ENCODE data around the gene ARMC9.
"Not testable (repeated sequence)": the region's sequence is repeated elsewhere in the genome, so short reads cannot be mapped to it uniquely, and the experiment has no call there.

The ARMC9 gene

DNA sequence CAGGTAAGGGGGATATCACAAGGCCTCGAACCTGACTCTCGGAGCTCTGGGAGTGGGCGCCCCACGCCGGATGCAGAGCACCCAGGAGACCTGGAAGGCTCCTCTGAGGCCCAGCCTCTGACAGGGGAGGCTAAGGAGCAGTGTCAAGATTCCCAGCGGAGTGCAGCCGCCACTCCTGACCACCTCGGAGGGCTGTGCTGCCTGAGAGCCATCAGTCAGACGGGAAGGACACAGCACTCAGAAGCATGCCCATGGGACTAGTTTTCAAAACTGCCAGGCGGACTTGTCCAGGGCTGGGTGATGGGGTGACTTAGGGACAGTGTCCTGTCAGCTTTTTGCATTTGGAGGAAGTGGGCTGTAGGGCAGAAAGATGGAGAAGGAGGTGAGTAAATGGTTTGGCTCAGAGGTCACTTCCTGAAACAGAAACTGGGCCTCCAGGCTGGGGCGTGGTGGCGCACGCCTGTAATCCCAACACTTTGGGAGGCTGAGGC is 162.5 kb downstream of the ARMC9 start:
- no peak for DNase-seq (ENCODE audit: low read depth in 1 of 2, low spot score in 1 of 2)

DNA sequence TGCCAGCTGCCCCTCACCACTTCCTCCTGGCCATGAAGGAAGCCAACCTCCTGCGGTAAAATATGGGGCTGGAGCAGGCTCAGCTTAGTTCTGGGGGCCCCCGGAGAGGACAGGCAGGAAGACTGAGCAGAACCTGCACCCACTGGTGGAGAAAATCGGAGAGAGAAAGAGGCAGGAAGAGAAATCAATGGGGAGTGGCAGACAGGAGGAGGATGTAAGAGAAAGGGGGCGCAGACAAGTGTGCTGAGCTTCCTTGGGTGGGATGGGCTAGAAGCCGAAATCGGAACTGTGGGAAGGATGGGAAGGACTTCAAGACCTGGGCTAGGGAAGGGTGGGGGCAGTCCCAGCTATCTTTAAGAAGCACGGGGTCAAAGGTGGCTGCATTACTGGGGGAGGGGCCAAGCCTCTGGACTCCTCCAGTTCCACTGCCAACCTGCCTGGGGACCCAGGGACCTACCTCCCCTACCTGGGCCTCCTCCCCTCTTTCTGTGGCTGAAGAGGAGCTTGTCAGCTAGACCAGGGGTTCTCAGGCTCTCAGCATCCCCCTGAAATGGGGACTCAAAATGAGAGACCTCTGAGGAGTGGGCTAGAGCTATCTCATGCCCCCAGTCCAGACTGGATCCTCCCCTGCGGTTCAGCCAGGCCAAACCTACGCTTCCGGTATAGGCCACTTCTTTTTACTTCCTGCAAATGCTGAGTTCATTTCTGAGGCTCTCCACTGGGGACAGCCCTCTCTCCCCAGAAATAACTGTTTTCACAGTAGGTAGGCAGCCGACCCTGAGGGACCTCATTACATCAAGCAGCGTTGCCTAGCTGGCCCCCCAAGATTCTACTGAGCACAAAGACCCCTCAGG is 163.5 kb downstream of the ARMC9 start:
- no peak for DNase-seq (ENCODE audit: low read depth in 1 of 2, low spot score in 1 of 2)

DNA sequence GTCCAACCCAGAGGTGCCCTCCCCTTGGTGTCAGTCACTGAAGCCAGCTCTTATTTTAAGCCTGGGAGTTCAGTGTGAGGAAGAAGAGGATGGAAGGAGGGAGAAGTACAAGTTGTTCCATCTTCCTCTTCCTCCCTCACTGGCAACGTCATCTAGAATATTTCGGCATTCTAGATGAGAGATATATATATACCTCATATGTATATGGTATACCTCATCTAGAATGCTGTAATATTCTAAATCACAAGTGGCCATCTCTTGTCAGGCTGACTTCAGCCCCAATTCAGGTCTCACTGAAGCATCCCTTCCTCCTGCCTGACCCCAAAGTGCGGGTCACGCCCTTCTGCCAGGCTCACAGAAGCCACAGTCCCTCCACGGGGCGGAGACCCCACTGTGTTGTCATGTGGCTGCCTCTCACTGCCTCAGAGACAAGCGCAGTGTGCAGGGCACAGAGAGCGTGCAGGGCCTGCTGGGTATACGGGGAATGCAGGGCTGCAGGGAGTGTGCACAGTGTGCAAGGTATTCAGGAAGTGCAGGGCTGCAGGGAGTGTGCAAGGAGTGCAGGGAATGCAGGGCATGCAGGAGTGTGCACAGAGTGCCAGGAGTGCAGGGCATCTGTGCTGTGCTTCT is 164.2 kb downstream of the ARMC9 start:
- DNase-seq (ENCODE audit: low read depth in 1 of 2, low spot score in 1 of 2), result no peak

DNA sequence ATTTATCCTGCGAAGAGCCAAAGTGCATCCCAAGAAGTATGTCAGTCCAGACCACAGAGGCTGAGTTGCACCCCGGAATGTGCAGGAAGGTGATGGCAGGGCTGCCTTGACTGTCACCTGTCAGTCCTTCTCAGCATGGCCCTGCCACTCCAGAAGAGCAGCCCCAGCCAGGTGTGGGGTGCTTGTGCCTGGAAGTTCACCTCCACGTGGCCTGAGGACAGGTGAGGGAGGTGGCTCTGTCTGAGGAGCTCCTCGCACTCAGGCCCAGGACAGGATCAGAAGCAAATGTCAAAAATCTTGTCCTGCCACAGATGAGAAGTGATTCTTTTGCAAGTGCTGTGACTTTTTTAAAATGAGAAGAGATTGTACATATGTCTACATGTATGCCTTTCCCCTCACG is 165.6 kb downstream of the ARMC9 start:
- DNase-seq (ENCODE audit: low read depth in 1 of 2, low spot score in 1 of 2), result no peak

DNA sequence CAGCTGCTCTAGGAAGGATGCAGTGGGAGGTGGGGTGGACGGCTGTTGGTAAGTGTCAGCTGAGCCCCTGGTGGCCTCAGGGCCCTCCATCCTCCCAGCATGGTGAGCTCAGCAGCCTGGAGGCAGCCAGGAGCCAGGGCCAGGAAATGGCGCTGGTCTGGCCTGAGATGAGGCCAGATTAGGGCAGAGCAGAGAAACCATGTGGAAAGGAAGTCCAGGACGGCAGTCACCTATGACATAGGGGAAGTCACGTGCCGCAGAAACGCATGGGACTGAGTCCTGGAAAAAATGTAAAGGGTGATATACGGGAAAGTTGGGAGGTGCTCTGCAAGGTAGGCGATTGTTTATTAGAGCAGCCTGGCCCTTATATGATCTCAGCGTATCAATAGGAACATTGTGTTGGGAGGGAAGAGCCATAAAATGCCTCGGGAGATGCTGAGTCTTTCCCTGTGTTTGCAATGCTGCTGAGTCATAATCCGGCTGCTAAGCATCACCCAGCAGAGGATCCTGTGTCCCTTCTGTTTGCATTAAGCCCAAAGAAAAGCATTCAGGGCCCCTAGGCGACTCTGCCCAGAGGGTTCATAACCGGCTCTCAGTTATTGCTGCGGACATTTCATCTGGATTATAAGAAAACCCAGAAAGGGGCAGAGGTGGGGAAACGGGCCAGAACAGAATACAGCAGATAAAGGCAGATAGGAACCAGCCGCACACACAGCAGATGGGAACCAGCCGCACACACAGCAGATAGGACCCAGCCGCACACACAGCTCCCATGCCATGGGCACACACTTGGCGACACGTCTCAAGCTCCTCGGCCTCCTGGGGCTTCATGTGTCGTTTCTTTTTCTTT is 166.8 kb downstream of the ARMC9 start:
- no peak for DNase-seq (ENCODE audit: low read depth in 1 of 2, low spot score in 1 of 2)

DNA sequence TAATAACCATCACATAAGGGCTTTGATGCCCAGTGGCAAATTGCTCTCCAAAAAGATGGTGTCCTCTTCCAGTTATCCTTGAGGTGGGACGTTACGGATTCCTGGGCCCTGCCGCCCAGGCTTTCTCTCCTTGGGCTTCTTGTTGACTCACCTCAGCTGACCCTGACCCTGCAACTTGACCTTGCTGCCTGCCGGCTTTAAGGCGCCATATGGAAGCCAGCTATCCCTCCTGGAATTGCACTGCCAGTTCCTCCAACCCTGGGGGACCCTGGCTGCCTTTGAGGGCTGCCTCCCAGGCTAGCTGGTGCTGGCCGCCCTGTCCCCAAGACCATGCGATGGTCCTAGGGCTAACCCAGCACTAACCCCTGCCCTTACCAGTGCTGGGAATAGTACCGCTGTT is 168.7 kb downstream of the ARMC9 start:
- DNase-seq (ENCODE audit: low read depth in 1 of 2, low spot score in 1 of 2), result no peak

DNA sequence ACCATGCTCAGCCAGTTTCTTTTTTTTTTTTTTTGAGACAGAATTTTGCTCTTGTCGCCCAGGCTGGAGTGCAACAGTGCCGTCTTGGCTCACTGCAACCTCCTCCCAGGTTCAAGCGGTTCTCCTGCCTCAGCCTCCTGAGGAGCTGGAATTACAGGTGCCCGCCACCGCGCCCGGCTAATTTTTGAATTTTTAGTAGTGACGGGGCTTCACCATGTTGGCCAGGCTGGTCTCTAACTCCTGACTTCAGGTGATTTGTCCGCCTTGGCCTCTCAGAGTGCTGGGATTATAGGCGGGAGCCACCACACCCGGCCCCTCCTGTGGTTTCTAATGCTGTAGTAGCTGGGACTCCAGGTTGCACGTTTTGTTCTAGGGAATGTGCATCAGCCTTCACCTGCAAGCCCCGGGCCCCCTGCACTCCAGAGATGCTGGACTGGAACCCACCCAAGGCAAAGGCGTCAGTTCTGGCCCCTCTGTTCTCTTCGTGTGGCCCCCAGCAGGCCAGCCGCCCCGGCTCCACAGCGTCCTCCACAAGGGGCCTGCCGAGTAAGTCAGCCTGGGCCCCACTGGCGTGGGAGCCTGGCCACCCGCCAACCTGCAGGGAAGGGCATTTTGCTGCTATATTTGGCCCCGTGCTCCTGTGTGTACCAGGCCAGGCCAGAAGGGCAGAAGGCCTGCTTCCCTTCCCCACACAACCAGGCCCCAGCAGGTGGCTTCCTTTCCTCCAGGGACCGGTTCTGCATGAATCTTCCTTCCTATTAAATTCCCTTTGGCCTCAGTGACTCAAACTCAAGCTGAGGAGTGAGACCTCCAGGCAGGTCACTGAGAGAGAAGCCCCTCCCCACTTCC is 171.4 kb downstream of the ARMC9 start:
- no peak for DNase-seq (ENCODE audit: low read depth in 1 of 2, low spot score in 1 of 2)

DNA sequence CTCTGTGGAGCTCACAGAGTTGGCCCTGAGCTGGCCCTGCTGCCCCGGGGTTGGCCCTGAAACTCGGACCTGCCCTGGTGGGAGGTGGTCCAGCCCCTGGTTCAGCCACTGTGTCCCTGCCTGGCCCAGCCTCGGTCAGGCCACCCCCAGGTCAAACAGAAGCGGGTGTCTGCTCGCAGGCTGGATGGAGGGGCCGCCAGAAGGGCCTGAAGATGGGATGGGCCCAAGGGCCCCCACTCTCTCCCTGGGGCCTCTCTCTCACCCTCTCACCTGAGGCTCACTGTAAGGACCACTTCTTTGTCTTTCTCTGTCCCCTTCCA is 172.0 kb downstream of the ARMC9 start:
- no peak for DNase-seq (ENCODE audit: low read depth in 1 of 2, low spot score in 1 of 2)

DNA sequence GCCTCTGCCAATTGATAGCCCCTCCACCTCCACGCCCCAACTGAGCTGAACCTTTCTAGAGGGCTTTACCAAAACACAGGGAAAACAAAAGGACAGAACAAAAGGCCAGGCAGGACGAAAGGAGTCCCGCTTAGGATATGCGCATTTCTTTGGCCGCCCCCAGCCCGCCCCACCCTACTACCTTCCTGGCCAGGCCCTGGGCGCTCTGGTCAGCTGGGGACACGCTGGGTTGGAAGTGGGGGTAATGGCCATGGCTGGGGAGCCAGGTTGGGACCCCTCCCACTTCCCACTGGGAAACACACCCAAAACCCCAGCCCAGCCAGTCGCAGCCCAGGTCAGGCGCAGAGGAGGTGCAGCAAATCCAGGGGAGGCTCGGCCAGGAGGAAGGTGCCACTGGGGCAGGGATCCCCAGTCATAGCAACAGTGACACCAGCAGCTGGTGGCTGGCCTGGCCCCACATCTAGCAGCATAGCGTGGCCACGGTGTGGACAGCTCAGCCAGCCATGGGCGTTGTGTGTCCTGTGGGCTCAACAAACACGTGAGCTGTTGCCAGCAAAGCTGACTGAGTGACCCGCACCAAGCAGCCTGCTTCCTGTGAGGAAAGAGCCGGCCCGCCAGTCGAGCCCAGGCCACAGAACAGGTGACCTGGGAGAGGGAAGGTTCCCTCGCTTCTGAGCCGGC is 172.5 kb downstream of the ARMC9 start:
- no peak for DNase-seq (ENCODE audit: low read depth in 1 of 2, low spot score in 1 of 2)

DNA sequence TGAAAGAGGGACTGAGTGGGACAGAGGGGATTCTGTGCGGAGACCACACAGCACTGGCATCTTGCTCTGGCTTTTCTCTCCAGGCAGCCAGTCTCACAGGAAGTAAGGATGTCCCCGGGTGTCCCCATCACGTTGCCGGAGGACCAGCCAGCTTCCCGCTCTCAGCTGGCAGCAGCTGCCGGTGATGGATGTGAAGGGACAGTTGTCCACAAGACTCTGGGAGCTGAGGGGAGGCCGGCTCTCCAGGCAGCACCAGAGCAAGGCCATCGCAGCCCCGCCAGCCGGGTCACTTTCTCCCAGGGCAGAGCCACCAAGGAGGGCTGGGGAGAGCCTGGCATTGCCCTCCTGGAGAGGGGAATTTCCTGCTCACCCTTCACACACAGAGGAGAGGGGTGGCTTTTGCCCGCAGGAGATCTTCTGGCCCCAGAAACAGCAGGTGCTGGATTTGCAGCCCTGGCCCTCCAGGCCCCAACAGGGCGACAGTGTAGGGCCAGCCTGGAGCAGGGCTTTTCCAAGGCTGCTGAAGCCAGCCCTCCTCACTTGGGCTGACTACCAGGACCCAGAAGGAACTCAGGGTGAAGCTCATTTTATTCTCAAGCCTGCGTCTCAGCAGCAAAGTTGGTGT is 173.1 kb downstream of the ARMC9 start:
- no peak for DNase-seq (ENCODE audit: low read depth in 1 of 2, low spot score in 1 of 2)

DNA sequence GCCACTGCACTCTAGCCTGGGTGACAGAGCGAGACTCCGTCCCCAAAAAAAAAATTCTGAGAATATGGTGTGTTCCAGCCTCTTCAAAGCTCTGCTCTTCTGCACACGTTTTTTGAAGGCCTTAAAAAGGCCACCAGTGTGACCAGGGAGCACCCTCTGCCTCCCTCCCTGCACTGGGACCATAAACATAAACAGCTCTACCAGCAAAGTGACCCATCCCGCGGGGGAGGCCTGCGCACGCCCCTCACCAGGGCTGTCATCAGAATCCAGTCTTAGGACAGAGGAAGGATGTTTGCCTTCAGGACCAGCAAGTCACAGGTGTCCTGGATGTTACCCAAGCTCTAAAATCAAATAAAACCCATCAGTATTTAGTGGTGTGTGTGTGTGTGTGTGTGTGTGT is 173.9 kb downstream of the ARMC9 start:
- no peak for DNase-seq (ENCODE audit: low read depth in 1 of 2, low spot score in 1 of 2)

DNA sequence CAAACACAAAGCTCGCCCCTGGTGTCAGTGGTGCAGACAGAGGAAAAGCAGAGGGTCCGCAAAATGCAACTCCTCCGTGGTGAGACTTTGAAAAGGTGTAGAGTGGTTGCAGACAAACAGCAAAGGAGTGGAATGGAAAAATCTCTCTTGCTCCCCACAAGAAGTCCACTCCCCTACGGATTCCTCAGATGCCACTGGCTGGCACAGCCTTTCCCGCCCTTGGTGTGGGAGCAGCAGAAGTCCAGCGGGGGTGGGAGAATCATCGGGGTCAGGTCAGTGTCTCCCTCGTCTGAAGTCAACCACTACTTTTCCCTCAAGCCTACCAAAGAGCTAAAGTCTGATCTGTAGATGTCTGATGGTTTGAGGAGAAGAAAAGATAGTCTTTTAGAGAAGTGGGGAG is 174.8 kb downstream of the ARMC9 start:
- DNase-seq (ENCODE audit: low read depth in 1 of 2, low spot score in 1 of 2), result no peak

DNA sequence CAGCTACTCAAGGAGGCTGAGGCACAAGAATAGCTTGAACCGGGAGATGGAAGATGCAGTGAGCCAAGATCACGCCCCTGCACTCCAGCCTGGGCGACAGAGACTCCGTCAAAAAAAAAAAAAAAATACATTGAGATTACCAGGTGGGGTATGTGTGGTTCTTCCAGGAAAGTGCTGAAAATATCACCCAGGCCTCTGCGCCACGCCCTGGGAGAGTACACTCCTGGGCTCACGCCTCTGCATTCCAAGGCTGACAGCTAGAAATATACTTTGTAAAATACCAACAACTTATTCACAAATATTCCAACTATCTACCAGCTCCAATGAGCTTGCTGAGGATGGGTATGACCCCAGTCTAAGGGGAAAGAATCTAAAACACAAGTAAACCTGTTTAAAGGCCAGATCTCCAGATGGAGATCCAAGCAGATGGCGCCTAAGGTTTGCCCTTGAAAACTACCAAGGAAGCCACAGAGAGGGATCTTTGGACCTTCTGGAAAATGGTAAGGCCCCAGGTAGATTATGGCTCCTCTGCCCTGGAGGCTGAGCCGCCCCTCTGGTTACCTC is 175.4 kb downstream of the ARMC9 start:
- DNase-seq (ENCODE audit: low read depth in 1 of 2, low spot score in 1 of 2), result no peak

DNA sequence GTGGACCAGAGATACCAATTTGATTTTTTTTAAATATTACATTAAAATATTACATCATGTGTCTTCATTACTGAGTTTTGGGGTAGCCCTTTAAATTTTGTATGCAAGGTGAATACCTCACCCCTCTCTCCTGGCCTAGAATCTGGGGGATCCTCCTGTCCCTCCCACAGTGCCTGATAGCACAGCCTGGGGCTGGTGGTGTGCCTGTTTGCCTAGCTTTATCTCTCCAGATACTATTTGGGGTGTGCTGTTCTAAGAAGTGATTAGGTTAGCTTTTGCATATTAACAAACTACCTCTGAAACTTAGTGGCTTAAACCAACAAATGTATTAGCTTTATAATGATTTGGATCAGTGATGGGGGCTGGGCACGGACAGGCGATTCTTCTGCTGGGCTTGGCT is 176.3 kb downstream of the ARMC9 start:
- DNase-seq (ENCODE audit: low read depth in 1 of 2, low spot score in 1 of 2), result no peak

DNA sequence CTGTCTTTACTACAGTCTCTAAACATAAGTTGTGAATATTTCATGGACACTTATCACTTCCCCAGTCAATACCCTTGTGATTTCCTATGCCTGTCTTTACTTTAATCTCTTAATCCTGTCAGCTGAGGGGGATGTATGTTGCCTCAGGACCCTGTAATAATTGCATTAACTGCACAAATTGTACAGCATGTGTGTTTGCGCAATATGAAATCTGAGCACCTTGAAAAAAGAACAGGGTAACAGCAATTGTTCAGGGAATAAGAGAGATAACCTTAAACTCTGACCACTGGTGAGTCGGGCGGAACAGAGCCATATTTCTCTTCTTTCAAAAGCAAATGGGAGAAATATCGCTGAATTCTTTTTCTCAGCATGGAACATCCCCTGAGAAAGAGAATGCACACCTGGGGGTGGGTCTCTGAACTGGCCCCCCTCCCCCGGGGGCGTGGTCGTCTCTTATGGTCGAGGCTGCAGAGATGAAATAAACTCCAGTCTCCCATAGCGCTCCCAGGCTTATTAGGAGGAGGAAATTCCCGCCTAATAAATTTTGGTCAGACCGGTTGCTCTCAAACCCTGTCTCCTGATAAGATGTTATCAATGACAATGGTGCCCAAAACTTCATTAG is 177.7 kb downstream of the ARMC9 start:
- not testable (repeated sequence) for DNase-seq (ENCODE audit: low read depth in 1 of 2, low spot score in 1 of 2)

DNA sequence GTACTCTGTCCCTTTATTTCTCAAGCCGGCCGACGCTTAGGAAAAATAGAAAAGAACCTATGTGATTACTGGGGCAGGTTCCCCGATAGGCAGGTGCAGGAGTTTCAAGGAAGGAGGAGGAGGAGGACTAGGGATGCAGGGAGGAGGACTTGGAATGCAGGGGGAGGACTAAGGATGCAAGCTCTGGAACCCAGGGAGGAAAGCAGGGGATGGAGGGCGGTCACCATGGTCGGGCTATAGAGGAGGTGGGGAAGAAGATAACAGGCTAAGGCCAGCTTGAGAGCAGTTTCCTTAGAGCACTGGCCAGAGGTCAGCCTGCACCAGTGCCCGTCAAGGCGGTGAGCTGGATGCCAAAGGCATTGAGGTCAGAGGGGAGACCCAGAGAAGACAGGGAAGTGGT is 178.4 kb downstream of the ARMC9 start:
- DNase-seq (ENCODE audit: low read depth in 1 of 2, low spot score in 1 of 2), result no peak

DNA sequence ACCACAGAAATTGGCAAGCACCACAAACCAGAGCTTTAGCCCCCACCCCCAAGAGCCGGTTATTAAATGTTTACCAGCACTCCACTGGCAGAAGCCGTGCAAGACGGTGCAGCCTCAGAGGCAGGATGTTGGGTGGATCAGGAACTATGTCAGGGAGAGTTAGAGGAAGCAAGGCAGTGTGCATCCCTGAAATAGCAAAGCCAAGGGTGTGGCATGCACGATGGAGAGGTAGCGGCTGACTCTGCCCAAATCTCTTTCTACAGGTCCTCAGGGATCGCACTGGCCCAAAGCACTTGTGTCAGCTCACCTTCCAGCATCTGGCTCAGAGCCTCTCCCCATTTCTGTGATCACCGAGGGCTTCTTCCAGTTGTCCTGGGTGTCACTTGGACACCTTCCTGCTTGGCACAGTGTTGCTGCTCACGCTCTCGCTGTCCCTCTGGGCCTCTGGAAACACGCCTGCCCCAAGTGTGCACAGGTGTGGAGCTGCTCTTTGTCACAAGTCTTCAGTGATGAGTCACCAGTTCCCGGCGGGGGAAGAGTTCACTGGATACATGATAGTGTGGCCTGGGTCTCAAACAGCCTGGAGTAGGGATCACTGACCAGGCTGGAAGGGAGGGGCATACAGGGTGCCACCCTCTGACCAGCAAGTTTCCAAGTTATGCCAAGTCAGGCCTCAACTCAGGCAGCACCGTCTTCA is 179.7 kb downstream of the ARMC9 start:
- DNase-seq (ENCODE audit: low read depth in 1 of 2, low spot score in 1 of 2), result no peak
